Activated T-cell treated with anti-CD3 and anti-CD28 coated beads for 24 hours (primary cell): ENCODE measurements around the gene RAPGEF4.
"Not testable (repeated sequence)": the region's sequence is repeated elsewhere in the genome, so short reads cannot be mapped to it uniquely, and the experiment has no call there.

Source experiments
- DNase-seq: peaks from one replicate; pipeline ENCODE4 v3.0.0-alpha.2; 2020; ENCODE audit warnings: low read depth

Gene RAPGEF4

DNA sequence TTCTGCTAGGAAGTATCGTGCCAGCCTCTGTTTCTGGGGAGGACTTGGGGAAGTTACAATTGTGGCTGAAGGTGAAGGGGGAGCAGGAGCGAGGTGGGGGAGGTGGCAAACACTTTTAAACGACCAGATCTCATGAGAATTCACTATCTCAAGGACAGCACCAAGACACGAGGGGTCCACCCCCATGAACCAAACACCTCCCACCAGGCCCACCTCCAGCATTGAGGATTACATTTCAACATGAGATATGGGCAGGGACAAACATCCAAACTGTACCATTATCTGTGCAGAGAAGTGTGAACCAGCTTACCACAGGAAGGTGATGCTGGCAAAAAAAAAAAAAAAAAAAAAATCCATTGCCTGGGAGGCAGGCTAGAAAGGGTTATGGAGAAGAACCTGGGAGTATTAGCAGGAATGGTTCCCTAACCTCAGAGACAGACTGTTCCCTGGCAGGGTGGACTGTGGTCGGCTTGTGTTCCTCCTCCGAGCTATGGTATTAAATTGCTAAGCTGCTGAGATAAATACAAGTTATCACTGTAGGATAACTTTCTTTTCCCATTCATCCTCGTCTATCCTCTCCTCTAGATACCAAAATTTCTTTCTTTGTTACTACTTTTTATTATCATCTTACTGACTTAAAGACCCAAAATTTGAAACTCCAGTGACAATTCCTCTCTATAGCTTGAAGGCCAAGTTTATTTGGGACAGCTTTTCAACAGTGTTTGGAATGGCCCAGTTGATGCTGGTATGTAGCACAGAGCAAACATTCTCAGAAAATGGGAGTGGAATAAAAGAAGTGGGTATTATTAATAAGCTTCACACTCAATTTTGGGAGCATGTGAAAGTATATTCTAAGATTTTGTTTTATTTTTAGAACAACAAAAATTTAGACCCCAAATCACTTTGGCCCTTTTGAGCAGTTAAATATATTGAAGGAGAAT is 266.3 kb downstream of the RAPGEF4 start:
- DNase-seq, result no peak

DNA sequence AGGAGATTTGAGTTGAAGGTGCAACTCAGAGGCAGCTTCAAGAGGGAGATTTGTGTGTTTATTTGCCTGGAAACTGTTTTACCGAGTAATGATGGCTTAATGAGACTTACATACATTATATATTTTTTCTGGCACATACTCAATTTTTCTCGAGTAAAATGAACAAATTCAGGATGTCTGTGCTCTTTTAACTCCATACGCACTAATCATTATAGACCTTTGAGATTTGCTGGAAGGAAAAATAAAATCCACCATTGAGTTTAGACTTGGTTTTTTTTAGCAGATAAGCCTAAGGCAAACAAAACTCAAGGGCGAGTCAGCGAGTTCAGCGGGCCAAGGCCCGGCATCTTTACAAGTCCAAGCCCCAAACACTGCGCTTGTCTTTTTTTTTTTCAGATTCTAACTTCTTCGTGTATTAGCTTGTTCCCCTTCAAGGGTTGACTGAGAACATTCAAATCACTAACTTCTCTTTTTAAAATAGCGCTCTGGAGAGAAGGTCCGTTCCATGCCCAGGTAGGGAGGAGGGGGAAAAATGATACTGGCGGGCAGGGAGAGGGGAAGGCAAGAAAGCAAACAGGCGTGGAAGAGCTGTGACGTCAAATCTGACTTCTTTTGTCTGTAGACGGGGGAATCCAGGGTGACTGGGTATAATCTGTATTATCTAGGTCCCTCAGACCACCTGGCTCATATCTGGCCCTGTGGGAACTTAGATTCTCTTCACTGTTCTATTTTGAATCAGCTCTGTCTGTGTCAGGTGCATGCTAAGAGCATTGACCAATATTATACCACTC is 267.3 kb downstream of the RAPGEF4 start:
- no peak for DNase-seq

DNA sequence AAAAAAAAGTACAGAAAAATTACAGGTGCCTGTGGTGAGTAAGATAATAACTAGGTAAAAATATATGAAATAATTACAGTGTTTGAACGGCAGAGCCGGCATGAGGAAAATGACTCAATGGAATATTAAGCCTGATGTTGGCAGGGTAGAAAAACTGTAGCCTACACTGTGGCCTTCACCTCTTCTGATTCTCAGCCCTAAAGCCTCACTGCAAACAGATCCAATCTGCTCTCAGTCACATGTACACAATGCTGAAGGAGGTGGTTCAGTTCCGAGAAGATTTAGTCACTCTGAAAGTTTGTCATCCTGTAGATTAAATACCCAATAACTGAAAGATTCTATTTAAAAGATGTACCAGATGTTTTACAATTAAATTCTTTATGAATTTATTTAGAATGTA is 273.1 kb downstream of the RAPGEF4 start:
- no peak for DNase-seq

DNA sequence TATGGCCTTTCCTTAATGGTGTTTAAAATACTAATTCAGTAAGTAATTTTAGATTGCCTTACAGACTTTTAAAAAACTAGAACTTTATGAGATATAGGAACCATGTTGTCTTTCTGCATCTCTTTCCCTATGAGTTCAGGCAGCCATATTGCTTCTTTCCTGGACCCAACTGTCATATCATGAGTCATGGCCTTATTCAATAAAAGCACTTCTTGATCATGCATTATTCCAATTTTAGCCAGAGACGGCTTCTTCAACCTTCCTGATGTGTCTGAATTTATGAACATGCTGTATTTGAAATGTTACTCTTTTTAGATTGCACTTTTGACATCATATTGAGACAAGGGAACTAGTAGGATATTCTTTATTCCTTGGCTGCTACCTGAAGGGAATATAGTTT is 274.6 kb downstream of the RAPGEF4 start:
- no peak for DNase-seq

DNA sequence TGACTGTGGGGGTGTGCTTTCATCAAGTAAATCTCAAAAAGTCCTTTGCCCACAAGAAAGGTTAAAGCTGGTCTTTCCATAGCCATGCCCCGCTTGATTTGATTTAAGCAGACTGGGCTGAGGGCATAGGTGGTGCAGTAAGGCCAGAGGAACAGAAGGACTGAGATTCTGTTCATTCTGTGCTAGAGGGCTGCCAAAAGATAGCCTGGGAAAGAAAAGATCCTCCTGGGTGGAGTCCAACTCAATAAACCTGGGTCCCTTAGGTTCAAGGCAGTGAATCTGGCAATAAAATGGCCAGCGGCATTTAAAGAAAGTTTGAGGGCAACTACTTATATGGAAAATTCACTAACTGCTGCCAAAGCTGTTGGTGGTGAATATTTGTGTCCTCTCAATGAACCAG is 280.8 kb downstream of the RAPGEF4 start:
- no peak for DNase-seq

DNA sequence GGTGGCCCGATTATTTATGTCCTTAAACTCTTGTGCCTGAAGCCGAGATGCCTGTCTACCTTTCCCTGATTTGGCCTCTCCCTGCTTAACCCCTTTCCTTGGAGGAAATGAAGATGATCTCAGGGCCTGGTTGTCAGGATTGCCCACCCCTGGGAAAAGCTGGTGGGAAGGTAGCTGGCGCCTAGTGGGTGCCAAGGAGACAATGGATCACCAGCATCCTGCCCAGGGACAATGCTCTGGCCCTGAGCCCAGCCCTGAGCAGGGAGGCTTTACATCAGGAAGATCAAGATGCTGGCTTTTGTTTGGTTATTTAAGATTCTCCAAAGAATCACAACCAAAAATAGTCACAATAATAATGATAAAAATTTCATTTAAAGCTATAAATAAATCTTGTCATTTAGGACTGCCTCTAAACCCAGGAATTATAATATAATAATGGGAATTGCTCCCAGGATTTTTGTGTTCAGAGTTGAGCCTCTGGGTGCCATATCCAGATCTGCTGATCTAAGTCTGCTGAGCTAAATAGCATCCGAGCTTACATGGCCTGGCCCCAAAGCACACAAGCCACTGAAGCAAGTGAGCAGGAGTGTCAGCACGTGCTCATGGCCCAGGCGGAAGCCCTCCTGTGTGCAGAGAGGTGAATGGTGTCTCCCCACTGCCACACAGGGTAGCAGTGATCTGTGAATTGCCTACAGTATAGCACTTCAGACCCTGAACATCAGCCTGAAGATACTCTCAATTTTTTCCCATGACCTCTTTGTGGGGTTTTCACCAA is 282.2 kb downstream of the RAPGEF4 start:
- no peak for DNase-seq

DNA sequence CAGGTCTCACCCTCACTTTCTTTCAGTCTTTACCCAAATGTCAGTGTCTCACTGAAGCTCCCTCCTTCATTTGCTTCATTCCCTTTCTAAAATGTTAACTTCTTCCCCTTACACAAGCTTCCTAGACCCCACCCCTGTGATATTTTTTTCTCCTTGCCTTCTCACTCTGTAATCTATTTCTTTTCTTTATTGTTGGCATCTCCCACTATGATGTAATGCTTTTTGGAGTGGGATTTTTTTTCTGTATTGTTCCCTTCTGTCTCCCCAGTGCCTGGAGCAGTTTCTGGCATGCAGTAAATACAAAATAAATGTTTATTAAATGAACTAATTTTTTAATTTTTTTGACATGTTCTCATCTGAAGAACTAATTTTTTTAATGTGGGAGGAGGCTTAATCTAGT is 284.1 kb downstream of the RAPGEF4 start:
- no peak for DNase-seq

DNA sequence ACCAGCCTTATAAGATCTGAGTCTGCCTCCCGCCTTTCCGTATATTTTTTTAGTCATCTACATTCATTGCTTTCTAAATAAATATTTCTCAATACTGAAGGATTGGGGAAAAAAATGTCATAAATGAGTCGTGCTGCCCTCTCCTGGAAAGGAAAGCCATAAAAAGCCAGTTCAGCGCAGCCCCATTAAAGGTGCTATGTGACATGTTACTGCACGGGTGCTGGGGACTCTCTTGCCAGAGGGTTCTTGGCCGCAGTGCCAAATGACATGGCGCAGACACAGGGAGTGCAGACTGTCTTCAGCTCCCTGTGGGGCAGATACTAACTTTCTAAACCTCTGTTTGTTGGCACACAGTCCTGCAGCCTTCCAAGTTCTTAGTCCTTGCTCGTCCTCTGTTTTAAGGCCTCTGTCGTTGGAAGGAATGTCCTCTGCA is 286.3 kb downstream of the RAPGEF4 start:
- no peak for DNase-seq

DNA sequence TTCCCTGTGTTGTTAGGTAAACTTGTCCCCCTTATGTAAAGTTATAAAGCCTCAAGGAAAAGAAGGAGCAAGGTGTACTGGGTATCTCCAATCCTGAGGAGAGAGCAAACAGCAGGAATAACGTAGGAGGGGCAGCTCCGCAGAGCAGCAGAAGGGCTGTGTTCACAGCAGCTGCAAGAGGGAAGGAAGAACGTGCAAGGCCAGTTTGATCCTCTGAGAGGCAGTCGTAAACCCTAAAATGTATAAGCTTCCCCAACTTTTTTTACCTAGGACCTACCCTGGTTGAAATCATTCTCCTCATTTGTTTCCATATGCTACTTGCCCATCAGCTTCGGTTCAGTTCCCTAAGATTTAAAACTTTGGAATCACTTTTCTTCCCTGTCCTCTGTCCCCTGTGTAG is 288.1 kb downstream of the RAPGEF4 start:
- DNase-seq, result no peak

DNA sequence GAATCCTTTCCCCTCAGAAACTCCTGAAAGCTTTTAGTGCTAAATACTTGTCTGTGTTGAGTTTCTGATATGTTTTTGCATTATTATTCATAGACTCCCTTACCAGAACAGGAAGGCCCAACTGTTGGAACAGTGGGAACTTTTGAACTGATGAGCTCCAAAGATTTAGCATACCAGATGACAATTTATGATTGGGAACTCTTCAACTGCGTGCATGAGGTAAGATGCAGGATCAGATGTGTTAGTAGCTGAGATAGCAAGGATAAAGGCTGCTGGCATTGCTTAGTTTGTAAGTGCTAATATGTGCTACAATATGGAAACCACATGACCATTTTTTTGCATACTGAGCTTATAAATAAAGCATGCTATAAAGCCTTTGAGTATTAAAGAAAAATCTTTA is 290.8 kb downstream of the RAPGEF4 start:
- no peak for DNase-seq

DNA sequence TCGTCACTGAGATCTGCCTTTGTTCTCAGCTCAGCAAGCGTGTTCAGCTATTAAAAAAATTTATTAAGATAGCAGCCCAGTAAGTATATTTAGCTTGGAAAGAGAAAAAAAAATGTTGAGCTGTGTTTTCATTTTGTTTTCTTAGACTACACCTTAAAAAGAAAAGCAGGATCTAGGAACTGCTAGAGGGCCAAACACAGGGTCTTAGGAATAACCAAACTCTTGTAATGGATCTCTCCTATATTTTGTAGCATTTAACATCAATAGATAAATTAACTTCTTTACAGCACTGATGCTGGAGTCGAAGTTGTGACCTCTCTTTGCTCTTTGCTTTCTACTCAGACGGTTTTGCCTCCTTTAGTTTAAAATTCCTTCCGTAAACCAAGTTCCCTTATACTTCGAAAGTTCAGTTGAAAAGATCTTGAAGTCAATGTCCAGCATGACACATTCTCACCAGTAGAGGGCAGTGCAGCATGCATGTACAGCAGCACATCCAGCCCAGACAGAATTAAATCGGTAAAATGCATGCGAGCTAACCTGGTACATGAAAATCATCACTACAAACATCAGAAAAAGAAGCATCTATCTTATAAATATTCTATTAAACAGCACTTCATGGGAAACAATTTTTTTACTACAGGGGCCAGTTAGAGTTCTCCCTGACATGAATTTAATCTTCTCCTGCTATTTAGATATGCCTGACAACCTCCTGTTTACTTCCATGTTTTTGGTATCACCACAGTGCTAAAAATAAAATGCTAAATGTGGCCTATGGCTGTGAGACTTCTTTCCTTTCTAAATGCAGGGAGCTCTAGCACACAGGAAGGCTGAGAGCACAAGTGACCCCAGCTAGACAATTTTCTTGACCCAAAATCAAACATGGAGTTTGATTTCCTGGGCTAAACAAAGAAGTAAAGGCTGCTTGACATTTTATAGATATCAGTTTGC is 291.8 kb downstream of the RAPGEF4 start:
- peak; percentile 71 for DNase-seq

DNA sequence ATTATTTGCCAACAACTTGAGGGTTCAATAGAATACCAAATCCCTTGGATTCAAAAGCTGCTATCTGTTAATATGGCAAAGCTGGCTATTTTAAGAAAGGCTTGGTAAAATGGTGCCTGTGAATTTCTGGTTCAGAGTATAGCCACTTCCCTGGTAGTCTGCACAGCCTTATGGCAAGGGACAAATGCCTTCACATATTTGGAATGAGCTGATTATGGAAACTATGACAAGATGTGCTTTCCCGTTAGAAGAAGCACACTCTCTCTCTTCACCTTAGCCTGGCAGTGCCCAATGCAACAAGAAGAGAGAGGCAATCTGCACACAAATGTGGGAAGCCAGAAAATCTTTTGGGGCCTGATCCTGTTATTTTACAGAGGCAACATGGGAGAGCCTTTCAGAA is 292.5 kb downstream of the RAPGEF4 start:
- DNase-seq, result no peak

DNA sequence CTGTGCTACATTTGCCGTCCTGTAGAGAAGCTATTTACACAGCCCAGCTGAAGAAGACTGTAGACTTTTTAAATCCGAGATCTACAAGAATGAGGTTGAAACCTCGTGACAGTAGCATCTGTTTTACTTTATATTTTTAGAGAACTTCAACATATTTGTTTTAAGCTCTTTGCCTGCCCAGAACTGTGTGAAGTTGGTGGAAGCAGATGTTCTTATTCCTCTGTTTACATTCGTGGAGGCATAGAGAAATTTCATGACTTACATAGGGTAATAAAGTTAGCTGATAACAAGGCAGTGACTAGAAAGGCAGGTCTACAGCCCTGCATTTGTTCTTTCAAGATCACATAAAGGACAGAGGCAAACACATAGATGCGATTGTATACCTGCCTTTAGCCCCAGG is 293.0 kb downstream of the RAPGEF4 start:
- DNase-seq, result no peak

DNA sequence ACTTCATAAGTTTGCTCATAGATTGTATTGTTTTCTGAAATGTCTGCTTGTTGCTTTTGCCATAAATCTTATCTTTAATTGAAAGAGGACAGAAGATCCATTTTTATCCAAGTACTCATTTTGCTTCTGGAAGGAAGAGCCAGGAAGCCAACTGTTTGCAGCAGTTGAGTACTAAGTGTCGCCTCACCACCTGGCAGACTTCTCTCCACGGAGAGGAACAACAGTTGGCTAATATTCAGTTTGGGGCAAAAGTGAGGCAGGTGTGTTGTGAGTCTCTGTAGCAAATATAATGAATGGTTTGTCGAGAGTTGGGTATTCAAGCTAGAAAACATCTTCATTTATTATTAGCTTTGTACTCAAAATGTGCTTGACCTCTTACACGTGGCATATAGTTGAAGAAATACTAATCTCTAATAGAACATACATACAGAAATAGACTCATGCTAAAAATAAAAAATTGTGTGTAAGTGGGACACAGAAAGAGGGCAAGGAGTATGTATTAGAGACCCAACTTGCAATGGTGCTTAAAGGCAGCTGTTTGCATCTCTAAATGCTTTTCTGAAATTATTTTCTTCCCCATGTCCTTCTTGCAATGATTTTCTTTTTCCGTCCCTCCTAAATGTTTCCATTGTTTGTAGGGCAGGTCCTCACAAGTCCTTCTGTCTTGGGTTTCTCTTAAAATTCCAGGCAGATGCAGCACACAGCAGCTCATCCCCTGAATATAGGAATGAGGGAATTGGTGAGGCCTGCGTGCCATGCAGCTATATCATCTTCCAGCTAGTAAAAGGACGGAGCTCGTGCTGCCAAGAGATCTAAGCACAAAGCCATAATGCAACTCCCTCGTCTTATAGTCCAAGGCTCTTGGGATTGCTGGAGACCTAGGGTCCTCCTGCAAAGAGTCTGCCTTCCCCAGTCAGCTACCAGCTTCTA is 295.2 kb downstream of the RAPGEF4 start:
- no peak for DNase-seq

DNA sequence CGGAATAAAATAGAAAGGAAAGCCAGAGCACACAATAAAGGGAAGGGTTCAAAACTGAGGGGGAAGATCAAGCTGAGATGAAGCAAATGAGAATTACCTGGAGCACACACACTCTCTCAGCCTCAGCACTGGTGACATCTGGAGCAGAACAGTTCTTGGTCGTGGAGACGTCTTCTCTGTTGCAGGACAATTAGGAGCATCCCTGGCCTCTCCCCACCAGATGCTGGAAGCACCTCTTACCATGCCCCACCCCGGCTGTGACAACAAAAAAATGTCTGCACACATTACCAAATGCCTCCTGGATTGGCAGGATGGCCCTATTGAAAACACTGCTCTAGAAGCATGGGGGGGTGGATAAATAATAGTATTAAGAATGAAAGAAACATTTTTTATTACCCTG is 296.4 kb downstream of the RAPGEF4 start:
- DNase-seq, result no peak

DNA sequence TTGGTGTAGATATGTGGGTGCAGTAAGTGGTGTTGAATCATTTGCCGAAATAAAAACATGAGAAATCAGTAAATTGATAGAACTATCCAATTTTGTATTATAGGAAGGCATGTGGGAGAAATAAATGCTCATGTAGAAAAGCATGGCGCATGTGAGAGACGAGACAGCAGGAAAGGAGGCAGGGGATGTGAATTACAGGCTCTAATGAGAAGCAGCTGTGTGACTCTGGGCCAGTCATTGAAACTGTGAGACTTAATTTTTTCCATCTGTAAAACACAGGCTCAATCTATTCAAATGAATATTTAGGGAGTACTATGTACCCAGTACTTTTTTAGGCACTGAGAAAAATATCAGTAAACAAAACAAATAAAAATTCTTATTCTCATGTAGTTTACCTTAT is 297.4 kb downstream of the RAPGEF4 start:
- no peak for DNase-seq

DNA sequence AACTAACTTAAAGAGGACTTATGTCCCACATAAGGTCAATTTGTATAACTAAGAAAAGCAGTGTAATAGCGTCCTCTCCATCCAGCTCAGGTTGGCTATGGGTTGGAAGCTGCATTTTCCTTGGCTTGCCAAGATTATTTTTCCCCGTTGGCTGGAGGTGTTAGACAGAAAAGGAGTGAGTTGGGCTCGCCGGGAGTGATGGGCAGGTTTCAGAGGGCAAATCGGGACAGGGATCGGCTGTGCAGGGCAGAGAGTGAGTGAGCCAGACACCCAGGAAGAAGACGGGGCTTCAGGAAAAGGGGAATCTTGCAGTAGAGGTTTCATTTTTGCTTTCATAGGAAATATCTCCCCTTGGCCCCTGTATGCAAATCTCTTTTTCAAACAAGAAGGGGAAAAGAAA is 298.5 kb downstream of the RAPGEF4 start:
- DNase-seq, result no peak

DNA sequence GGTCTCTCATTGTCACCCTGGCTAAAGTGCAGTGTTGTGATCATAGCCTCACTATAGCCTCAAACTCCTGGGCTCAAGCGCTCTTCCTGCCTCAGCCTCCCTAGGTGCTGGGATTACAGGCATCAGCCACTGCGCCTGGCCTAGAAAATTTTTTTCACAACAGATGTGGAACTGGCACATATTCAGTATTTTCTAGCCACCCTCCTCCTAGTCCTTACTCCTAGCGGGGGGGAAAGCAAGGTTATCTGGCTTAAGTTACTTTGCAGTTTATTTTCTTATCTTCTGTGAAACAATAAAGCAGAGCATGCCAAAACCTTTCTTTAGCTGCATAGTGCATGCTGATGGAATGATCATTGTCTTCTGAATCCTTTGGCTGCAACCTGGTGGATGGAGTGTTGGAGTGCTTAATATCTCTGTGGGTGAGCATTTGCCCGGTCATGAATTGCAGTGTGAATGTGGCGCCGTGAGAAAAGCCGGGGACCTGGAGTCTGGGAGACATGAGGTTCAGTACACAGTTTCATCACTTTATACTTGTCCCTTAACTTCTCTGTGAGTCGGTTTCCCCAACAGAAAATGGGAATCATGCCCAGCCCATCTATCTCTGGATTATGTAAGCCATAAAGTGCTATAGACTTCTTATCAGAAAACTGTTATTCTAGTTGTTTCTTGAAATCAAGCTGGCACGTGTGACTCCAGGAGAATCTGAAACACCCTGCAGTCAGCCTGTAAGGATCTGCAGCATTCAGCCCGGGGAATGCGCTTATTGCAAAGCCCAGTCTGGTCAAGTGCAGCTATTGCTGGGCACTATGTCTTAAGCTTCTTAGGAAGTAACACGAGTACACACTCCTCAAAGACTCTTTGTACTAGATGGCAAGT is 301.8 kb downstream of the RAPGEF4 start:
- DNase-seq, result no peak

DNA sequence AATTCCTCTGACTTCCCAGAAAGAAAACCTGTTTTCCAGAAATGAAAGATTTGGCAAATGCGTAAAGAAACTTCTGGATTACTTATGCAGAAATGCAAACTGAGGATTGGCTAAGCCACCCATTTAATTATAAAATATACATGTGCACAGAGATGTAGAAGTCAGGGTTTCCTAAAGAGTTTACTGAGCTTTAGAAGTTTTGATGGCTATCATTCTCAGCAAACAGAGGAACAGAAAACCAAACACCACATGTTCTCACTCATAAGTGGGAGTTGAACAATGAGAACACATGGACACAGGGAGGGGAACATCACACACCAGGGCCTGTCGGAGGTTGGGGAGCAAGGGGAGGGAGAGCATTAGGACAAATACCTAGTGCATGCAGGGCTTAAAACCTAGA is 302.6 kb downstream of the RAPGEF4 start:
- not testable (repeated sequence) for DNase-seq
